Measurements from ENCODE around the gene SBNO1. TPM values are rescaled to one million over a fixed set of nuclear protein-coding genes. Genes with fewer than 3 reads are reported as not detected.

Gene SBNO1
- 23.8 and 30.4 TPM in 2 replicates for total RNA-seq

GRCh38 chr12:123364532-123365024 is at the start of gene SBNO1:
Gene SBNO1 (minus strand): TSS chr12:123364847. CDS start chr12:123350441, 14,406 bp downstream.

Other genes starting within 250 kb of the SBNO1 start
- gene PITPNM2, start 213.8 kb downstream of the SBNO1 start, total RNA-seq: 4.5 and 6.4 TPM in 2 replicates
- gene MPHOSPH9, start 131.7 kb downstream of the SBNO1 start, total RNA-seq: 44.4 and 47.1 TPM in 2 replicates
- 8.2 and 10.8 TPM in 2 replicates for gene MTRFR, start 131.4 kb downstream of the SBNO1 start, total RNA-seq
- 185 and 220 TPM in 2 replicates for gene CDK2AP1, start 93.0 kb downstream of the SBNO1 start, total RNA-seq
- 67.6 and 72.7 TPM in 2 replicates for gene KMT5A, start 19.3 kb upstream of the SBNO1 start, total RNA-seq
- gene RILPL2, start 71.8 kb upstream of the SBNO1 start, total RNA-seq: 29.6 and 35.2 TPM in 2 replicates
- gene SNRNP35, start 93.3 kb upstream of the SBNO1 start, total RNA-seq: 21.5 and 25.0 TPM in 2 replicates
- gene RILPL1, start 168.9 kb upstream of the SBNO1 start, total RNA-seq: 12.0 and 13.2 TPM in 2 replicates
- 484 and 519 TPM in 2 replicates for gene TMED2, start 219.7 kb upstream of the SBNO1 start, total RNA-seq
- 13.2 and 19.6 TPM in 2 replicates for gene DDX55, start 237.3 kb upstream of the SBNO1 start, total RNA-seq

All from aortic smooth muscle cell (primary cell).